ENCODE measurements around the gene TECTB.

GRCh38 chr10:112236486-112236885 lies 46.7 kb upstream of the TECTB start:
- TF ChIP-seq GATA2 (IDR thresholded peaks at IDR 0.05; ENCODE audit: low read depth, low read length): no peak
- TF ChIP-seq GATA3 (IDR thresholded peaks at IDR 0.05; ENCODE audit: low read depth, low read length): no peak

All from SH-SY5Y (cell line).